DND-41 (cell line): ENCODE results near the gene FLNB.

Source experiments
- ATAC-seq: fragments of 200-7000 bp; cut with Tn5 transposase; 3 replicates; pipeline ENCODE4 v1.9.1; 2021; ENCODE audit warnings: low read depth; ENCODE audit not compliant: insufficient read depth
- DNase-seq: peaks from one replicate; pipeline ENCODE4 v3.0.0-alpha.2; 2020
- H2AFZ ChIP-seq: 2 replicates; pipeline ENCODE4 v1.6.0; 2012; ENCODE audit warnings: low read depth, low read length
- H3K27ac ChIP-seq: 2 replicates; pipeline ENCODE4 v1.5.1; 2012; ENCODE audit warnings: low read length, inconsistent platforms
- H3K27me3 ChIP-seq: fragments of 200-600 bp; sonication (generic); 2 replicates; pipeline ENCODE4 v1.6.0; 2012; ENCODE audit warnings: low read length, mild to moderate bottlenecking, inconsistent platforms; ENCODE audit not compliant: insufficient read depth, poor library complexity
- H3K36me3 ChIP-seq: 2 replicates; pipeline ENCODE4 v1.5.1; 2012; ENCODE audit warnings: low read length, inconsistent platforms; ENCODE audit not compliant: insufficient read depth
- H3K4me1 ChIP-seq: 2 replicates; pipeline ENCODE4 v1.5.1; 2012; ENCODE audit warnings: mild to moderate bottlenecking, low read length; ENCODE audit not compliant: insufficient read depth
- H3K4me2 ChIP-seq: 2 replicates; pipeline ENCODE4 v1.6.0; 2012; ENCODE audit warnings: mild to moderate bottlenecking, moderate library complexity, low read length, inconsistent platforms; ENCODE audit not compliant: insufficient read depth
- H3K4me3 ChIP-seq, 2 experiments: fragments of 200-600 bp in 1 of 2; shearing (Covaris generic) in 1 of 2; 2 replicates each; pipeline ENCODE4 v1.5.1; 2012 to 2016; ENCODE audit warnings: inconsistent platforms in 2 of 2, low read length in 2 of 2, mild to moderate bottlenecking in 2 of 2, low read depth in 1 of 2, moderate library complexity in 1 of 2
- H3K79me2 ChIP-seq: 2 replicates; pipeline ENCODE4 v1.6.0; 2012; ENCODE audit warnings: low read length, inconsistent platforms; ENCODE audit not compliant: insufficient read depth
- H3K9ac ChIP-seq: 2 replicates; pipeline ENCODE4 v1.6.0; 2012; ENCODE audit warnings: low read depth, mild to moderate bottlenecking, inconsistent platforms, low read length, moderate library complexity
- H3K9me3 ChIP-seq: 2 replicates; pipeline ENCODE4 v1.5.1; 2012; ENCODE audit warnings: low read length, moderate library complexity, mild to moderate bottlenecking, inconsistent platforms; ENCODE audit not compliant: insufficient read depth, severe bottlenecking
- H4K20me1 ChIP-seq: 2 replicates; pipeline ENCODE4 v1.6.0; 2012; ENCODE audit warnings: low read length; ENCODE audit not compliant: insufficient read depth
- EZH2 ChIP-seq: IDR thresholded peaks from 3 replicates; pipeline ENCODE4 v1.6.1; 2012; ENCODE audit warnings: borderline replicate concordance, low read depth, mild to moderate bottlenecking, moderate library complexity, low read length, inconsistent platforms; ENCODE audit not compliant: severe bottlenecking
- TF ChIP-seq, protein P1 (sequence below): IDR thresholded peaks from 2 replicates; pipeline ENCODE4 v1.5.1; 2012; ENCODE audit warnings: borderline replicate concordance, low read length, moderate library complexity, mild to moderate bottlenecking; ENCODE audit not compliant: poor library complexity, severe bottlenecking; ENCODE audit errors: extremely low read depth

FLNB gene

GRCh38 chr3:58029842-58030584, 21.8 kb downstream of the FLNB start:
- no peak for DNase-seq
- H3K4me3 ChIP-seq, result no peak overlapping the region

GRCh38 chr3:58032186-58032585, 24.0 kb downstream of the FLNB start:
- Histone ChIP-seq H3K4me2 (no peak overlapping the region), H3K4me1 (peaks cover 41% of the 10 kb centered on the region), H3K36me3 (0 out of 2 replicates have a peak, but pooled peaks cover 2% of the 10 kb centered on the region), H3K27ac (peak overlapping the region; percentile 39), H4K20me1 (peaks cover 29% of the 10 kb centered on the region), H3K9me3 (no peaks in the 10 kb centered on the region), H3K9ac (no peak overlapping the region), H3K79me2 (peaks cover 95% of the 10 kb centered on the region), H3K27me3 (no peaks in the 10 kb centered on the region), H2AFZ (no peak overlapping the region), H3K4me3 (no peak overlapping the region)
- no peak for TF ChIP-seq EZH2
- TF ChIP-seq, protein P1, sequence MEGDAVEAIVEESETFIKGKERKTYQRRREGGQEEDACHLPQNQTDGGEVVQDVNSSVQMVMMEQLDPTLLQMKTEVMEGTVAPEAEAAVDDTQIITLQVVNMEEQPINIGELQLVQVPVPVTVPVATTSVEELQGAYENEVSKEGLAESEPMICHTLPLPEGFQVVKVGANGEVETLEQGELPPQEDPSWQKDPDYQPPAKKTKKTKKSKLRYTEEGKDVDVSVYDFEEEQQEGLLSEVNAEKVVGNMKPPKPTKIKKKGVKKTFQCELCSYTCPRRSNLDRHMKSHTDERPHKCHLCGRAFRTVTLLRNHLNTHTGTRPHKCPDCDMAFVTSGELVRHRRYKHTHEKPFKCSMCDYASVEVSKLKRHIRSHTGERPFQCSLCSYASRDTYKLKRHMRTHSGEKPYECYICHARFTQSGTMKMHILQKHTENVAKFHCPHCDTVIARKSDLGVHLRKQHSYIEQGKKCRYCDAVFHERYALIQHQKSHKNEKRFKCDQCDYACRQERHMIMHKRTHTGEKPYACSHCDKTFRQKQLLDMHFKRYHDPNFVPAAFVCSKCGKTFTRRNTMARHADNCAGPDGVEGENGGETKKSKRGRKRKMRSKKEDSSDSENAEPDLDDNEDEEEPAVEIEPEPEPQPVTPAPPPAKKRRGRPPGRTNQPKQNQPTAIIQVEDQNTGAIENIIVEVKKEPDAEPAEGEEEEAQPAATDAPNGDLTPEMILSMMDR, result no peak
- DNase-seq (no peak), ATAC-seq (no peak)

More at GRCh38 chr3:58029842-58030584, 21.8 kb downstream of the FLNB start:
- no peaks in the 10 kb centered on the region for H3K27me3 ChIP-seq
- 0 out of 2 replicates have a peak, but pooled peaks cover 2% of the 10 kb centered on the region for H3K36me3 ChIP-seq
- no peak overlapping the region for H2AFZ ChIP-seq
- TF ChIP-seq, protein P1, result no peak
- TF ChIP-seq EZH2, result no peak
- ATAC-seq, result no peak; the same call in 2 of the 3 replicates
- peaks cover 48% of the 10 kb centered on the region for H4K20me1 ChIP-seq
- H3K4me2 ChIP-seq, result no peak overlapping the region
- H3K9ac ChIP-seq, result no peak overlapping the region
- peaks cover 31% of the 10 kb centered on the region for H3K4me1 ChIP-seq
- peaks cover 95% of the 10 kb centered on the region for H3K79me2 ChIP-seq
- H3K9me3 ChIP-seq, result no peaks in the 10 kb centered on the region
- peak overlapping the region; percentile 58 for H3K27ac ChIP-seq

GRCh38 chr3:58034738-58035523, 26.7 kb downstream of the FLNB start:
- H3K4me1 ChIP-seq, result peaks cover 68% of the 10 kb centered on the region
- peaks cover 19% of the 10 kb centered on the region for H4K20me1 ChIP-seq
- ATAC-seq (peak; percentile 61), DNase-seq (no peak)
- no peaks in the 10 kb centered on the region for H3K36me3 ChIP-seq
- H3K9me3 ChIP-seq, result no peaks in the 10 kb centered on the region
- no peaks in the 10 kb centered on the region for H3K27me3 ChIP-seq
- 0 out of 2 replicates have a peak overlapping the region, but pooled peaks have one; percentile 7 for H3K4me2 ChIP-seq
- peaks cover 95% of the 10 kb centered on the region for H3K79me2 ChIP-seq
- H3K9ac ChIP-seq, result no peak overlapping the region
- H3K27ac ChIP-seq, result peak overlapping the region; percentile 58
- no peak for TF ChIP-seq EZH2
- TF ChIP-seq, protein P1, result no peak
- no peak overlapping the region for H2AFZ ChIP-seq
- H3K4me3 ChIP-seq, result no peak overlapping the region
